ENCODE results near the gene LRRC74B. TPM values are rescaled to one million over a fixed set of nuclear protein-coding genes. Genes with fewer than 3 reads are reported as not detected.

The LRRC74B gene
- polyA plus RNA-seq, 3 donors: 0.11 to 0.35 (median 0.19) TPM

Other genes with a start within 250 kb of the LRRC74B start
- 10 to 100 TPM; 60.1 to 86.0 (median 75.5) TPM for gene PI4KA, start 187.1 kb upstream of the LRRC74B start, polyA plus RNA-seq (ENCODE audit: insufficient read length in 3 of 3)
- 10 to 100 TPM; 26.7 to 35.0 (median 31.0) TPM for gene SNAP29, start 186.9 kb upstream of the LRRC74B start, polyA plus RNA-seq (ENCODE audit: insufficient read length in 3 of 3)
- 10 to 100 TPM; 59.1 to 65.5 (median 64.7) TPM for gene CRKL, start 128.5 kb upstream of the LRRC74B start, polyA plus RNA-seq (ENCODE audit: insufficient read length in 3 of 3)
- 1 to 10 TPM in 1 of 3 donors, under 1 TPM in 2; 0.47 to 1.5 (median 0.96) TPM for gene AIFM3, start 78.7 kb upstream of the LRRC74B start, polyA plus RNA-seq (ENCODE audit: insufficient read length in 3 of 3)
- gene LZTR1, start 63.6 kb upstream of the LRRC74B start, polyA plus RNA-seq (ENCODE audit: insufficient read length in 3 of 3): 10 to 100 TPM; 44.4 to 64.1 (median 50.3) TPM
- 10 to 100 TPM; 15.1 to 23.6 (median 18.1) TPM for gene THAP7, start 43.8 kb upstream of the LRRC74B start, polyA plus RNA-seq (ENCODE audit: insufficient read length in 3 of 3)
- gene P2RX6, start 30.8 kb upstream of the LRRC74B start, polyA plus RNA-seq (ENCODE audit: insufficient read length in 3 of 3): 1 to 10 TPM in 2 of 3 donors, under 1 TPM in 1; 0.78 to 2.7 (median 1.1) TPM
- gene SLC7A4, start 13.4 kb upstream of the LRRC74B start, polyA plus RNA-seq (ENCODE audit: insufficient read length in 3 of 3): 1 to 10 TPM in 2 of 3 donors, under 1 TPM in 1; 0.91 to 1.5 (median 1.4) TPM